ENCODE results near the gene NFATC1. TPM values are rescaled to one million over a fixed set of nuclear protein-coding genes. Genes with fewer than 3 reads are reported as not detected.
A peak's percentile ranks its signal among the peaks of the same experiment; 100 is the strongest.

Gene NFATC1
- total RNA-seq, 1 donor from 2014 or later = 5.6 TPM

DNA sequence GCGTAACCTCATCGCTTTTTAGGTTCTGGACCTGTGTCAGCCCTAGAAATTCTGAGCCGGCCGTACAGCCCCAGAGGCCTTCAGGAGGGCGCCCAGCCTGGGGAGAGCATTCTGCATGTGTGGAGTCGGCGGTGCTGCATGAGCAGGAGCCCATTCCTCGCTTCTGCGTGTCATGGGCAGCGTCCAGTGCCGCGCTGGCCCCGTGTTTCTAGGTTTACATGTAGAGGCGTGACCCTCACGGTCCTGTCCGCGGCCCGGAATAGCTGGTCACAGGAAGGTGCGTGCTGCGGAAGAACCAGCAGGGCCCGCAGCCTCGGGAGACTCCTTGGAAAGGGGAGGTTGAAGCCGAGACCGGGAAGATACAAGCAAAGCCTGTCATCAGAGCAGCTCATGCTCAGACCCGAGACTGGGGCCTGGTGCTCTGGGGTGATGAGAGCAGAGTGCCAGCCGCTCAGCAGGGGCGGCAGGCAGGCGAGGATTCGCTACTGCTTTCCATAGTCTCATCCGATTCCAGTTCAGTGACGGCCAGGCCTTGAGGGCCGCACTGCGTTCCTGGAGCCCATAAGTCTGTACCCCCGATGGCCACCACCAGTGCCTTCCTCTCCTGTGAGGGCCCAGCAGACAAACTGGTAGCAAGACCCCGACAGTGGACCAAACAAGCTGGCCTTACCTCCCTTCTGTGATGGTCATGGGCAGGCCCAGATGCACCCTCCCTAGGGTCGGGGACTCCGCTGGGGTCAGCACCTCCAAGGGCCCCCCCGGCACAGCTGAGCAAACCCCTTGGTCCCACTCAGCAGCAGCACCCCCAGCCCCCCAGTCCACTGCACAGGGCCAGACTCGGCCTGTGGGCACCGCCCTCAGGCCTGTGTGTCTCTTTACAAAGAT, 15.6 kb upstream of the NFATC1 start:
- no peak for DNase-seq (ENCODE audit: low spot score, unreplicated experiment)
- Mint-ChIP-seq H3K4me3 (ENCODE audit: low read depth) (no peak overlapping the region), H3K4me1 (ENCODE audit: low read depth) (no peaks in the 10 kb centered on the region)

DNA sequence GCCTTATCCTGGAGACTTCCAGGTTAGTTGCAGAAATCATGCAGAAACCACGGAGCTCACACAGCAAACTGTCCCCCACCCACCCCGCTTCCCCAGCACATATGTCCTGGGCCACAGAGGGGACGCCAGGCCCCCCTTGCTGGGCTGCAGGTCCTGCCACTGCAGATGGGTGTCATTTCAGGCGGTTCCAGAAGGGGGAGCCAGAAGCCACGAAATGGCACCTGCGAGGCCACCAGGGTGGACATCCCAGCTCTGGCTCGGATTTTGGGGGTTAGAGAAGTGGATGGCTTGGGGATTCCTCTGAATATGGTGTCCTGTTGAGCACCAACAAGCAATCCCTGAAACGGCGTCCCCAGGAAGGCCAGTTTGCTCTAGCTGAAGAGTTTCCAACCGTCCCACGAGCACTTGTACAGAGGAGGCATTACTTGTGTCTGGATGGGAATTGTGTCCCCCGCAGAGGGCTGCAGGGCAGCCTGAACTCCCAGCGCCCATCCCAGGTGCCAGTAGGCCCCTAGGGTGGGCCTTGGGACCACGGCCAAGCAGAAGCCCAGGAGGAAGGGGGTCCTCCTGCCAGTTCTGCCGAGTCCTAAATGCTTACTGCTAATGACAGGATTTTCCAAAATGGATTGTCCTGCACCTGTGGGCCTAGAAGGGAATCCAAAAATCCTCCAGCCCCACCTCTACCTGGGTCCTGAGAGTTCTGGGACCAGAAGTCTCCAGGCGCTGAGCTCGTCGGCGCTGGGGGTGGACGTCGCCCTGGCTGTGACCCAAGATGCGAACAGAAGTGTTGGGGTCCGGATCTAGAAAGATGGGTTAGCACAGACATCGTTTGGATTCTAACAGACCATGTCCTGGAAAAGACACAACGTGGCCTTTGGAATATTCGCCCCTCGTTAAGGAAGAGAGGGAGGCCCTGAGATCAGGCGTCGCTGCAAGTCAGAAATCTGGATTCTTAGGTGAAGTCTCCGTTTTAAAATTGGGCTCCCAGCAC, 14.6 kb upstream of the NFATC1 start:
- peaks cover 10% of the 10 kb centered on the region for H3K27me3 Mint-ChIP-seq

More for the DNA sequence above, 15.6 kb upstream of the NFATC1 start:
- Mint-ChIP-seq H3K27ac (no peak overlapping the region), H3K36me3 (ENCODE audit: insufficient read depth) (peaks cover 3% of the 10 kb centered on the region), H3K9me3 (ENCODE audit: low read depth) (no peaks in the 10 kb centered on the region), H3K27me3 (peaks cover 10% of the 10 kb centered on the region)
- TF ChIP-seq CTCF (IDR thresholded peaks at IDR 0.05; ENCODE audit: unreplicated experiment) = no peak

GRCh38 chr18:79381811-79382311, 13.9 kb upstream of the NFATC1 start:
- no peak for TF ChIP-seq CTCF (IDR thresholded peaks at IDR 0.05; ENCODE audit: unreplicated experiment)
- Mint-ChIP-seq H3K4me1 (ENCODE audit: low read depth) (no peaks in the 10 kb centered on the region), H3K4me3 (ENCODE audit: low read depth) (no peak overlapping the region), H3K27me3 (peaks cover 10% of the 10 kb centered on the region), H3K27ac (no peak overlapping the region), H3K36me3 (ENCODE audit: insufficient read depth) (peaks cover 3% of the 10 kb centered on the region), H3K9me3 (ENCODE audit: low read depth) (no peaks in the 10 kb centered on the region)
- DNase-seq (ENCODE audit: low spot score, unreplicated experiment) = no peak

More for the DNA sequence above, 14.6 kb upstream of the NFATC1 start:
- Mint-ChIP-seq H3K36me3 (ENCODE audit: insufficient read depth) (peaks cover 3% of the 10 kb centered on the region), H3K27ac (no peak overlapping the region), H3K4me1 (ENCODE audit: low read depth) (no peaks in the 10 kb centered on the region), H3K4me3 (ENCODE audit: low read depth) (no peak overlapping the region), H3K9me3 (ENCODE audit: low read depth) (no peaks in the 10 kb centered on the region)
- peak; percentile 80 for DNase-seq (ENCODE audit: low spot score, unreplicated experiment)
- peak; percentile 83 for TF ChIP-seq CTCF (IDR thresholded peaks at IDR 0.05; ENCODE audit: unreplicated experiment)

DNA sequence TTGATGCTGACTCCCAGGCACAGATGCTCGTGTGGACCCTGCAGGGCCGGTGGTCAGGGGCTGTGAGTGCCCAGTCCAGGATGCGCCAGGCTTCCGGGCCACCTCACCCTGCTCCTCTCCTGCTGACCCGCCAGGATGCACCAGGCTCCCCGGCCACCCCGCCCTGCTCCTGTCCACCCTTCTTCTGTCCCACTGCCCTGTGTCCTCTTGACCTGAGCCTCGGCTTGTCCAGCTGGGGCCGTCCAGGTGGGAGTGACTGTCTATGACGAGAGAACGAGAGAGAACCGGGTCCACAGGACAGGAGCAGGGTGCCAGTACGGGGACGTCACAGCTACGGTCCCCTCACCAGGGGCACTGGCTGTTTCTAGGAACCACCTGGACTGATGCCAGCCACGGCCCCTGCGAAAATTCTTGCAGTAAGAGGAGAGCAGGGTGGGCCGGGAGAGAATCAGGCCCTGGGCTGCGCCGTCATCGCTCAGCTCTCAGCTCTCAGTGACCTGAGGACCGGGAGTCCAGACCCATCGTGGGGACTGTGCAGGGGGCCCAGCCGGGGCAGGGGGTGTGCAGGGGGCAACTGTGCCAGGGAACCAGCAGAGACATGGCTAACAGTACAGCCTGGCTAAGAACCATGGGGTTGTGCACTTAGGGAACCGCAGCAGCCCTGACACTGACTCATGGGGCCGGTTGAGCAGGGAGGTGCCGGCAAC, 12.9 kb upstream of the NFATC1 start:
- no peak for DNase-seq (ENCODE audit: low spot score, unreplicated experiment)
- peaks cover 4% of the 10 kb centered on the region for H3K36me3 Mint-ChIP-seq (ENCODE audit: insufficient read depth)
- peaks cover 17% of the 10 kb centered on the region for H3K27me3 Mint-ChIP-seq

More for the DNA sequence above, 12.9 kb upstream of the NFATC1 start:
- H3K4me3 Mint-ChIP-seq (ENCODE audit: low read depth) = no peak overlapping the region
- H3K27ac Mint-ChIP-seq = no peak overlapping the region
- peaks cover 6% of the 10 kb centered on the region for H3K4me1 Mint-ChIP-seq (ENCODE audit: low read depth)
- TF ChIP-seq CTCF (IDR thresholded peaks at IDR 0.05; ENCODE audit: unreplicated experiment) = no peak
- H3K9me3 Mint-ChIP-seq (ENCODE audit: low read depth) = no peaks in the 10 kb centered on the region

All from progenitor cell of endocrine pancreas (in vitro differentiated cells).